MCF 10A (cell line): ENCODE results near the gene FOXK1. TPM values are rescaled to one million over a fixed set of nuclear protein-coding genes. Genes with fewer than 3 reads are reported as not detected.

Experiments
- BruUV-seq: library from RNA; stranded (reverse); fragments of 400-500 nt; replicated peaks from 2 replicates; lab custom pipeline; 2021; lab: Mats Ljungman, UMichigan
- CTCF ChIA-PET: fragments of 300-600 bp; sonication (Branson Sonifier 250); formaldehyde crosslinking; extraction: SDS; loops from one replicate; lab custom pipeline; 2021; ENCODE audit warnings: antibody characterized with exemption, inconsistent platforms; lab: Yijun Ruan, JAX
- POLR2A ChIA-PET: fragments of 300-600, 350-650 bp; sonication (Branson Sonifier 250); formaldehyde crosslinking; extraction: SDS; loops from one replicate; lab custom pipeline; 2020; ENCODE audit warnings: antibody characterized with exemption, inconsistent platforms; lab: Yijun Ruan, JAX
- DNase-seq: peaks from one replicate; pipeline ENCODE4 v3.0.0-alpha.2; 2018; ENCODE audit not compliant: unreplicated experiment
- H3K27ac Mint-ChIP-seq: one replicate; pipeline ENCODE4 v1.8.0; 2022; ENCODE audit warnings: mild to moderate bottlenecking, low read depth, mixed read lengths; ENCODE audit not compliant: unreplicated experiment
- H3K27me3 Mint-ChIP-seq: one replicate; pipeline ENCODE4 v1.8.0; 2022; ENCODE audit warnings: mixed read lengths; ENCODE audit not compliant: insufficient read depth, unreplicated experiment
- H3K36me3 Mint-ChIP-seq: one replicate; pipeline ENCODE4 v1.8.0; 2022; ENCODE audit warnings: mild to moderate bottlenecking, moderate library complexity, mixed read lengths; ENCODE audit not compliant: insufficient read depth, unreplicated experiment
- H3K4me1 Mint-ChIP-seq: one replicate; pipeline ENCODE4 v1.8.0; 2022; ENCODE audit warnings: mixed read lengths; ENCODE audit not compliant: insufficient read depth, unreplicated experiment
- H3K4me3 Mint-ChIP-seq: one replicate; pipeline ENCODE4 v1.8.0; 2022; ENCODE audit warnings: mild to moderate bottlenecking, moderate library complexity, mixed read lengths; ENCODE audit not compliant: unreplicated experiment
- H3K9me3 Mint-ChIP-seq: one replicate; pipeline ENCODE4 v1.8.0; 2022; ENCODE audit warnings: mixed read lengths; ENCODE audit not compliant: unreplicated experiment
- intact Hi-C: fragments of 100-400 bp; cut with micrococcal nuclease; formaldehyde crosslinking; loops from 2 replicates; pipeline ENCODE4 v1.14.1; 2022
- total RNA-seq: library from RNA; stranded (reverse); gene quantifications from 2 replicates; pipeline ENCODE4 v1.2.3, GENCODE V29; 2022
- TF ChIP-seq, protein P1 (sequence below): fragments of 200-600 bp; IDR thresholded peaks from one replicate; pipeline ENCODE4 v1.8.0; 2022; ENCODE audit warnings: antibody characterized with exemption, mild to moderate bottlenecking; ENCODE audit not compliant: unreplicated experiment

The FOXK1 gene
- total RNA-seq, 1 experiment from 2014 or later = 37.7 TPM

GRCh38 chr7:4790078-4790465 is 108.0 kb downstream of the FOXK1 start:
- H3K36me3 Mint-ChIP-seq = peaks cover 39% of the 10 kb centered on the region
- no peak for DNase-seq
- peaks cover 5% of the 10 kb centered on the region for H3K4me1 Mint-ChIP-seq
- TF ChIP-seq, protein P1, sequence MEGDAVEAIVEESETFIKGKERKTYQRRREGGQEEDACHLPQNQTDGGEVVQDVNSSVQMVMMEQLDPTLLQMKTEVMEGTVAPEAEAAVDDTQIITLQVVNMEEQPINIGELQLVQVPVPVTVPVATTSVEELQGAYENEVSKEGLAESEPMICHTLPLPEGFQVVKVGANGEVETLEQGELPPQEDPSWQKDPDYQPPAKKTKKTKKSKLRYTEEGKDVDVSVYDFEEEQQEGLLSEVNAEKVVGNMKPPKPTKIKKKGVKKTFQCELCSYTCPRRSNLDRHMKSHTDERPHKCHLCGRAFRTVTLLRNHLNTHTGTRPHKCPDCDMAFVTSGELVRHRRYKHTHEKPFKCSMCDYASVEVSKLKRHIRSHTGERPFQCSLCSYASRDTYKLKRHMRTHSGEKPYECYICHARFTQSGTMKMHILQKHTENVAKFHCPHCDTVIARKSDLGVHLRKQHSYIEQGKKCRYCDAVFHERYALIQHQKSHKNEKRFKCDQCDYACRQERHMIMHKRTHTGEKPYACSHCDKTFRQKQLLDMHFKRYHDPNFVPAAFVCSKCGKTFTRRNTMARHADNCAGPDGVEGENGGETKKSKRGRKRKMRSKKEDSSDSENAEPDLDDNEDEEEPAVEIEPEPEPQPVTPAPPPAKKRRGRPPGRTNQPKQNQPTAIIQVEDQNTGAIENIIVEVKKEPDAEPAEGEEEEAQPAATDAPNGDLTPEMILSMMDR = no peak
- ChIA-PET CTCF (interaction anchor here (0.6 kb wide), 1 partner anchor 16 kb away, joined by 3 read pairs; no protein-coding TSS in a partner anchor), POLR2A (interaction anchor here (2.1 kb wide), 1 partner anchor 14 kb away, joined by 5 read pairs; the partner anchor contains the start of gene AP5Z1)
- no TSS peak for BruUV-seq
- no peaks in the 10 kb centered on the region for H3K27me3 Mint-ChIP-seq
- no peak overlapping the region for H3K27ac Mint-ChIP-seq
- H3K9me3 Mint-ChIP-seq = no peaks in the 10 kb centered on the region
- H3K4me3 Mint-ChIP-seq = no peak overlapping the region
- intact Hi-C loops = no loop called here

GRCh38 chr7:4790516-4790991 is 108.5 kb downstream of the FOXK1 start:
- ChIA-PET CTCF (no interaction called here), POLR2A (interaction anchor here (2.1 kb wide), 1 partner anchor 15 kb away, joined by 5 read pairs; the partner anchor contains the start of gene AP5Z1)
- Mint-ChIP-seq H3K27me3 (no peaks in the 10 kb centered on the region), H3K9me3 (no peaks in the 10 kb centered on the region), H3K4me3 (no peak overlapping the region), H3K4me1 (peaks cover 5% of the 10 kb centered on the region), H3K27ac (no peak overlapping the region), H3K36me3 (peaks cover 35% of the 10 kb centered on the region)
- intact Hi-C loops = no loop called here
- BruUV-seq = no TSS peak
- no peak for DNase-seq
- TF ChIP-seq, protein P1 = no peak

GRCh38 chr7:4791101-4791737 is 109.1 kb downstream of the FOXK1 start:
- CTCF ChIA-PET = no interaction called here

More at GRCh38 chr7:4791101-4791737, 109.1 kb downstream of the FOXK1 start:
- POLR2A ChIA-PET = interaction anchor here (2.1 kb wide), 1 partner anchor 16 kb away, joined by 5 read pairs; the partner anchor contains the start of gene AP5Z1
- Mint-ChIP-seq H3K27me3 (no peaks in the 10 kb centered on the region), H3K4me3 (no peak overlapping the region), H3K36me3 (peaks cover 34% of the 10 kb centered on the region), H3K4me1 (peaks cover 5% of the 10 kb centered on the region), H3K27ac (no peak overlapping the region), H3K9me3 (no peaks in the 10 kb centered on the region)
- TF ChIP-seq, protein P1 = no peak
- intact Hi-C loops = no loop called here
- no peak for DNase-seq
- BruUV-seq = no TSS peak
